Muscle layer of duodenum (tissue), 2 donors: Measurements from ENCODE around the gene GLI3.

Source experiments
- H3K27ac ChIP-seq: one replicate; pipeline ENCODE4 v1.7.0; 2013; ENCODE audit warnings: mild to moderate bottlenecking, low read length
- H3K27me3 ChIP-seq: one replicate; pipeline ENCODE4 v1.7.0; 2013; ENCODE audit warnings: low read depth, mild to moderate bottlenecking, control low read depth, low read length
- H3K36me3 ChIP-seq, 2 donors: one replicate each; pipeline ENCODE4 v1.7.0; 2013; ENCODE audit warnings: low read length in 2 of 2, control low read depth in 1 of 2, mild to moderate bottlenecking in 1 of 2; ENCODE audit not compliant: insufficient read depth in 2 of 2, control insufficient read depth in 1 of 2
- H3K4me1 ChIP-seq, 2 donors: one replicate each; pipeline ENCODE4 v1.7.0; 2013; ENCODE audit warnings: low read length in 2 of 2, mild to moderate bottlenecking in 2 of 2, control low read depth in 1 of 2, moderate library complexity in 1 of 2; ENCODE audit not compliant: insufficient read depth in 2 of 2, control insufficient read depth in 1 of 2
- H3K4me3 ChIP-seq, 2 donors: one replicate each; pipeline ENCODE4 v1.7.0; 2013; ENCODE audit warnings: low read length in 2 of 2, low read depth in 1 of 2, mild to moderate bottlenecking in 1 of 2
- H3K9me3 ChIP-seq, 2 donors: one replicate each; pipeline ENCODE4 v1.7.0; 2013; ENCODE audit warnings: low read length in 2 of 2, control low read depth in 1 of 2, mild to moderate bottlenecking in 1 of 2; ENCODE audit not compliant: control insufficient read depth in 1 of 2
- donor health status: healthy.

GLI3 gene

DNA sequence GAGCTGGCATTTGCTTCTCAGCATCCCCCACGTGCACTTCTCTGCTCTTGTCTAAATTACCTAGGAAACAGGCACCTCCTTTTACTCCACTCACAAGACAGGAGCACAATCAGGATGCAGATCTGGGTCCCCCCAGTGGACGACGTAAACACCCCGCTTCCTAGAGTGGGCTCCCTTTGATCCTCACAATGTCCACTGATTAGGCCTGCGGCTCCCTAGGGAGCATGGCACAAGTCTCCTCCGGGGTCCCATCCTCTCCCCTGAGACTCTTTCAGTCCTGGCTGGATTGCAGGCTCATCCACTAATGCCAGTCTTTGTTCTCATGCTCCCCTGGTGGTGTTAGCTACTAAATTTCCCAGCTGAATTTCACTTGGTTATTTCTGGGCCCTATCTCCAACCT is 98.3 kb downstream of the GLI3 start:
- Histone ChIP-seq H3K4me1 (peaks cover 0 to 54% of the 10 kb centered on the region in 2 donors), H3K27ac (no peak overlapping the region), H3K4me3 (no peak overlapping the region), H3K36me3 (no peaks in the 10 kb centered on the region), H3K27me3 (no peaks in the 10 kb centered on the region), H3K9me3 (no peaks in the 10 kb centered on the region)

DNA sequence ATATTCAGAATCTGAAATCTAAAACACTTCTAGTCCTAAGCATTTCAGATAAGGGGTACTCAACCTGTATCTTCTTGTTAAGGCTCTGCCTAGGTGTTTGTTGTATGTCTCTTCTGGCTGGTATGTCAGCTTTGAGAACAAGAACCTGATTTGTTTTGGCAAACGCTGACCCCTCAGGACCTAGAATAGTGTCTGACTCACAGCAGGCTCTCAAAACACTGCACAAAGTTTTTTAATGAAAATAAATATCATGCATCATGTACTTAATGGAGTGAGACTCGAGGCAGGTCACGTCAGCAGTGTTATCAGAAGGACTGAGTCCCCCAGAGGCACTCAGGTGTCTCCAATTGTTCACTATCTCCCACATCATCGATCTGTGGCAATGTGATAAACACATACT is 99.1 kb downstream of the GLI3 start:
- no peak overlapping the region for H3K4me3 ChIP-seq
- peaks cover 0 to 52% of the 10 kb centered on the region in 2 donors for H3K4me1 ChIP-seq
- no peak overlapping the region for H3K27ac ChIP-seq
- no peaks in the 10 kb centered on the region for H3K27me3 ChIP-seq
- no peaks in the 10 kb centered on the region for H3K36me3 ChIP-seq
- H3K9me3 ChIP-seq = no peaks in the 10 kb centered on the region

DNA sequence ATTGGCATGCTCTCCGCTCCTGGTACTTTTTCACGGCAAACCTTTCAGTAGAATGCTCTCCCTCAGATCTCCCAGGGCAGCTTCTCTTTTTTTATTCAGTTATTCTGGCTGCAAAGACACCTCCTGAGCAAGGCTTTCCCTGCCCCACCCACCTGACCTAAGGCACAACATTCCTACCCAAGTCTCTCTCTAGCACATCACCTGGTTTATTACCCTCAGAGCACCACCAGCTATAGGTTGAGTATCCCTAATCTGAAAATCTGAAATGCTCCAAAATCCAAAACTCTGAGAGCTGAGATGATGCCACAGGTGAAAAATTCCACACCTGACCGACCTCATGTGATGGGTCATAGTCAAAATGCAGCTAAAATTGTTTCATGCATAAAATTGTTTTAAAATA is 99.6 kb downstream of the GLI3 start:
- Histone ChIP-seq H3K9me3 (no peaks in the 10 kb centered on the region), H3K36me3 (no peaks in the 10 kb centered on the region), H3K4me1 (peaks cover 0 to 50% of the 10 kb centered on the region in 2 donors), H3K4me3 (no peak overlapping the region), H3K27me3 (no peaks in the 10 kb centered on the region), H3K27ac (no peak overlapping the region)

DNA sequence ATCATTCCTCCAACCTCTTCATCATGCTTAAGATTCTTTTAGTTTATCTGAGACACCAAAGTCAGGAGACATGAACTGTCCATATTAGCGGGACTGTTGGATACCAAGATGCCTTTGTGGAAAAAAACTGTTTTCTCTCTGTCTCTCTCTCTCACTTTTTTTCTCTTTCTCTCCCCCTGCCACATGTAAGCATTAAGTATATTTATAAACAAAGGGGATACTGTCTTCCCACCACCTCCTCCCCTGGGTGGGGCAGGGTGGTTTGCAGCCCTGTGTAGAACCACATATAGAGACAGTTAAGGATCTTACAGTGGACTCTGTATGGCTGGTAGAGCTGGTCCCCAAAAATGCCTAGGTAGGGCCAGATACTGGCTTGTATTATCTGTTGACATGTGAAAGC is 101.3 kb downstream of the GLI3 start:
- Histone ChIP-seq H3K4me3 (no peak overlapping the region), H3K27ac (no peak overlapping the region), H3K4me1 (peaks cover 0 to 50% of the 10 kb centered on the region in 2 donors), H3K27me3 (no peaks in the 10 kb centered on the region), H3K36me3 (no peaks in the 10 kb centered on the region), H3K9me3 (peaks cover 0 to 5% of the 10 kb centered on the region in 2 donors)

DNA sequence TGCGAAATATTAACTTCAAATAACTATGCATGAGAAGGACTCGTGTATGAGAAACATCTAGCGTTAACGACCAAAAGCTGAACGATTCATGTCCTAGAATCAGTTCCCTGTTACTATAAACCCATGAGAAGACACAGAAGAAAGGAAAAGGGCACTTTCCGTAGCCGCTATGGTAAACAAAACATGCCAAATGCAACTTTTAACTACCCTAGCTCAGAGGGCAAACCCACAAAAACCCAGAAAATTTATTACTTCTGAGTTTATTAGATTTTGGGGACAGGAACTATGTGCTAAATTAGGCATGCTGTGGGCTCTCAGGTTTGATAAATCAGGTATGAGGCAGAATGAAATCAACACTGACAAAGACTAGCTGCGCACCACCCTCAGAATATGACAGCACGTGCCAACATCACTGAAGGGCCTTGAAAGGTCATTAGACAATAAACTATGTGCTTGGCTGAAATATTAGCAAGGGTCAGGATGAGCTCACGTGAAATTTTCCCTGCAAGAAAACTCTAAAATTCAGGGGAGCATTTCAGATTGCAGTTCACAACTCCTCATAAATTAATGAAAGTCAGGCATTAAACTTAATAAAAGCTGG is 102.6 kb downstream of the GLI3 start:
- H3K9me3 ChIP-seq = peaks cover 0 to 6% of the 10 kb centered on the region in 2 donors
- H3K4me1 ChIP-seq = peaks cover 0 to 50% of the 10 kb centered on the region in 2 donors
- no peaks in the 10 kb centered on the region for H3K36me3 ChIP-seq
- no peak overlapping the region for H3K4me3 ChIP-seq
- no peaks in the 10 kb centered on the region for H3K27me3 ChIP-seq
- no peak overlapping the region for H3K27ac ChIP-seq

DNA sequence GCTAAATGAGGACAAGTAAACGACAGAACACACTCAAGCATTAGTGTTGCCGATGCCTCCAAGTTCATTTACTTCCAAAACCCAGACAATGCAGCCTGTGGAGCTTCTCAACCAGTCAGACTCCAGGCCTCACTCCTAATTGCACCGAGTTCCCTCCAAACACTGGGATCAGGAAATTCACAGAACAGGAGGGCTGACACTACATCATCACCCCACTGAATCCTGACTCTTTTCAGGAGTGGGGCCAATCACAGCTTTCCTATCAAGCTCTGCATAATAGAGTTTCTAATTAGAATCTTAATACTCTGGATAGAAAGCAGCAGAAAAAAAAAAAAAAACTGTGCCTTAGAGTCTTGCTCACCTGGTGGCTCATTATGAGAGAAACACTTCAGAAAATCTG is 103.7 kb downstream of the GLI3 start:
- Histone ChIP-seq H3K4me3 (no peak overlapping the region), H3K36me3 (no peaks in the 10 kb centered on the region), H3K27me3 (no peaks in the 10 kb centered on the region), H3K9me3 (peaks cover 0 to 6% of the 10 kb centered on the region in 2 donors), H3K27ac (no peak overlapping the region), H3K4me1 (peaks cover 0 to 43% of the 10 kb centered on the region in 2 donors)

DNA sequence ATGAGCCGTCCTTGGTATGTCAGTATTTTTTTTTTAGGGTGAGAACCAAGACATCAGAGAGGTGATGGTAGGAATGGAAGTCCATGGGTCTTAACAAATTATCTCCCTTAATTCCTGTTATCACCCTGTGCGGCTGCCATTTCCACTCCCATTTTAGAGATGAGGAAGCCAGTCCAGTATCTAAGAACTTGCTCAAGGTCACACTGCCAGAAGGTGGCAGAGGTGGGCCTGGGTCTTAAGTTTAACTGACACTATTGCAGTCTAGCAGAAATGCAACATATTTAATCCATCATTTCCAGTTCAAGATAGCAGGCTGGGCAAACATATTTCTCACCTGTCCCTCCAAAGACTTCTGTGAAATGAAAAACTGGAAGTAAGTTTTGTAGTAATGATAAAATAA is 108.3 kb downstream of the GLI3 start:
- H3K27me3 ChIP-seq = no peaks in the 10 kb centered on the region
- peaks cover 0 to 14% of the 10 kb centered on the region in 2 donors for H3K4me1 ChIP-seq
- H3K9me3 ChIP-seq = peaks cover 0 to 6% of the 10 kb centered on the region in 2 donors
- no peaks in the 10 kb centered on the region for H3K36me3 ChIP-seq
- H3K4me3 ChIP-seq = no peak overlapping the region
- no peak overlapping the region for H3K27ac ChIP-seq

DNA sequence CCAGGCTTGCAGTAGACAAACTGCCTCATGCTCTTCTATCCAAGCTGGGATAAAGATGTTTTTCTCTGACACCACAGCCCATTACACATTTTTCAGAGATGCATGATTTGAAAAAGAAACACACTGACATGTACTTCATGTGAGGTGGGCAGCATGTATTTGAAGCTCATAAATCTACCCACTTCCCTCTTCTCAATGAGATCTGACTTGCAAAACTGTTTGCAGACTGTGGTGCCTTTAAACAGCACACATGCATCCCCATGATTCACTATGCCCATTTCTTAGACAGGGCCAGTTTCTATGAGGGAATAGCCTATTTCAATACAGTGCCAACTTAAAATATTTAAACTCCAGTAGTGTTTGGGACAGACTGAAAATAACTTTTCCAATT is 109.8 kb downstream of the GLI3 start:
- Histone ChIP-seq H3K36me3 (no peaks in the 10 kb centered on the region), H3K27me3 (no peaks in the 10 kb centered on the region), H3K27ac (no peak overlapping the region)

DNA sequence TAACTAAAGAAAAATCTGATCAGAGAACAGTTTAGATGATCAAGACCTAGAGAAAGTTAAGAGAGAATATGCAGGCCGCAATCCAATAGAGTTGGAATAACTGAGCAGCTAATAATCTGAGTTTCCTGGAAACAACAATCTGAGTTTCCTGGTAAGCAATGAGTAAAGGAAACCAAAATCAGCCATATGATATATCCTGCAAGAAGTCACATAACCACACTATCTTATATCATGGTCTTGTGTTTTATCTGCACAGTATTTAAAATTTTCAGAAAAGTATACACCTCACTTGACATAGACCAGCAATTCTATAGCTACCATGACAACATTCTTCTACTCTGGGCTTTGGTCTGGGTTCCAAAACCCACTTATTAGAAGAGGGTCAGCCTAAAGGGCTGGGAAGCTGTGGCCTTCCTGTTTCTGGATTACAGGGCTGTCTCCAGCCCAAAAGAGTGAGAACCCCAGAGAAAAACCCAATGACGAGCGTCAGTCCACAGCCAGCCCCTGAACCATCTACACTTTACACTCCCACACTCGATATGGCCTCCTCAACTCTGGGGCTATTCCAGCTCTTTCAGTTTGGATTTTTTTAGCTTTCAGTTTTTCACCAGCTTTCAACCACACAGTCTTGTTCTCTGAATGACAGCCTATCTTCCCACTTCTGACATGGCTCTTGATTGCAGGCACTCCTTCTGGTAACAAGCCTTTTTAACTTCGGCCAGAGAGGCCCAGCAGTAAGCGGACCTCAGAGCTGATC is 110.4 kb downstream of the GLI3 start:
- no peak overlapping the region for H3K27ac ChIP-seq
- H3K27me3 ChIP-seq = no peaks in the 10 kb centered on the region
- H3K9me3 ChIP-seq = peaks cover 0 to 6% of the 10 kb centered on the region in 2 donors
- no peaks in the 10 kb centered on the region for H3K36me3 ChIP-seq
- peaks cover 0 to 9% of the 10 kb centered on the region in 2 donors for H3K4me1 ChIP-seq
- no peak overlapping the region for H3K4me3 ChIP-seq

More for the DNA sequence above, 109.8 kb downstream of the GLI3 start:
- Histone ChIP-seq H3K9me3 (peaks cover 0 to 6% of the 10 kb centered on the region in 2 donors), H3K4me1 (peaks cover 0 to 9% of the 10 kb centered on the region in 2 donors), H3K4me3 (no peak overlapping the region)

DNA sequence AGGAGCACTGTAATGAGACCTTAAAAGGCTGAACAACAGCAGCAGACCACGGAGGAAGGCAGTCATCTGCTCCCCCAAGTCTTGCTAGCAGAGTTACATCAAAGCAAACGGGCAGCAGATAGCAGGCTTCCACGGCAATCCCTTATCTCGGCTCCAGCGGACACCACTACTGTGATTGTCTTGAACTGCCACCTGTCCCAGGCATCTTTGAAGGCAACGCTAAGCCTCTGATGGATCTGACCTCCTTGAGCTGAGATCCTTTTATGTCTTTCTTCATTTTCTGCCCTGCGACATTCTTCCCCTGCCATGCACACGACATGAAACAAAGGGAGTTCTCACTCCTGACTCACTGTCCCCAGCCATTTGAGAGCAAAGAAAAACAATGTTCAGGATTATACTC is 111.7 kb downstream of the GLI3 start:
- Histone ChIP-seq H3K27me3 (no peaks in the 10 kb centered on the region), H3K4me3 (no peak overlapping the region), H3K36me3 (no peaks in the 10 kb centered on the region), H3K9me3 (no peaks in the 10 kb centered on the region), H3K4me1 (peaks cover 0 to 9% of the 10 kb centered on the region in 2 donors), H3K27ac (no peak overlapping the region)

DNA sequence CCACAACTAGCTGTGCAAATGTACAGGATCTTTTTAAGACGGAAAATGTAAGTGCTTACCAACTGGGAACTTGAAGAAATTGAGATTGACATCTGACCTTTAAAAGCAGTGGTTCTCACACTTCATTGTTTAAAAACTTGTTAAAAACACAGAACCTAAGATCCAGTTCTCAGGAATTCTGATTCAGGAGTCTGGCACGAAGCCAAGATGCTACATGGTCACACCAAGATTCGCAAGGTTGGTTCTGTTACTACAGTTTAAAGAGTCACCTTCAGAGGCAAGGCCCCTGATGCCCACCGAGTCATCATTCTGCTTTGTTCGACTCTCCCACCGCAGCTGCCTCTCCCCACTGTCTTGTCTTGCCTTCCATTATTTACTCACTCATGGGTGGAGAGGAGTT is 113.3 kb downstream of the GLI3 start:
- peaks cover 0 to 22% of the 10 kb centered on the region in 2 donors for H3K4me1 ChIP-seq
- H3K4me3 ChIP-seq = no peak overlapping the region
- H3K9me3 ChIP-seq = no peaks in the 10 kb centered on the region
- no peaks in the 10 kb centered on the region for H3K36me3 ChIP-seq
- H3K27ac ChIP-seq = no peak overlapping the region
- H3K27me3 ChIP-seq = no peaks in the 10 kb centered on the region
